Aorta (tissue), 4 donors: ENCODE measurements around the gene SEC24D. TPM values are rescaled to one million over a fixed set of nuclear protein-coding genes. Genes with fewer than 3 reads are reported as not detected.

Experiments
- polyA plus RNA-seq, 2 donors: library from polyadenylated mRNA; stranded (reverse); fragments of 200-250 nt; gene quantifications; one replicate each; pipeline ENCODE4 v1.2.3, GENCODE V29; 2013
- total RNA-seq, 2 donors: library from RNA; stranded (reverse); fragmentation: NEBNext Ultra II Directional; extraction: Animal tissue kit (Norgen Biotek cat#: 25700); gene quantifications; one replicate each; pipeline ENCODE4 v1.2.1, GENCODE V29; 2021
- donor health status: healthy with polysubstance abuse.
- donor health status: Bipolar disorder and iron deficiency.
- donor health status: DM: no; HTN: no; CAD: no.
- donor health status: DM: yes; HTN: yes; CAD: no.

Gene SEC24D
- total and polyA plus RNA-seq, 4 donors, result 25.3 to 127 (median 78.3) TPM

Other genes starting within 250 kb of the SEC24D start
- gene METTL14, start 150.7 kb downstream of the SEC24D start, total RNA-seq, result 10 to 100 TPM; 43.6 to 46.2 TPM
- 10 to 100 TPM; 15.2 to 22.2 TPM for gene METTL14, start 150.7 kb downstream of the SEC24D start, polyA plus RNA-seq
- gene SYNPO2, start 52.7 kb upstream of the SEC24D start, total RNA-seq, result 1,000 to 10,000 TPM in 1 of 2 donors, 100 to 1,000 TPM in 1; 393 to 1,531 TPM
- 100 to 1,000 TPM in 1 of 2 donors, 10 to 100 TPM in 1; 85.9 to 154 TPM for gene SYNPO2, start 52.7 kb upstream of the SEC24D start, polyA plus RNA-seq